Thyroid gland (tissue), 4 donors: ENCODE results near the gene FAHD2A. TPM values are rescaled to one million over a fixed set of nuclear protein-coding genes. Genes with fewer than 3 reads are reported as not detected.
"Not testable (repeated sequence)": the region's sequence is repeated elsewhere in the genome, so short reads cannot be mapped to it uniquely, and the experiment has no call there.

Experiments used
- DNase-seq, 2 donors: peaks; one replicate each; pipeline ENCODE4 v3.0.0-alpha.2; 2019
- H3K27ac ChIP-seq, 3 donors: fragments of 200-600 bp; sonication (generic); 1 replicate in 2 of 3; 2 replicates in 1 of 3; pipeline ENCODE4 v1.5.1; 2016 to 2019; ENCODE audit warnings: mild to moderate bottlenecking in 1 of 3, moderate library complexity in 1 of 3
- H3K27me3 ChIP-seq: fragments of 200-600 bp; sonication (generic); one replicate; pipeline ENCODE4 v1.5.1; 2019
- H3K36me3 ChIP-seq, 2 donors: fragments of 200-600 bp; sonication (generic); one replicate each; pipeline ENCODE4 v1.5.1; 2016 to 2019
- H3K4me1 ChIP-seq, 2 donors: fragments of 200-600 bp; sonication (generic); one replicate each; pipeline ENCODE4 v1.5.1; 2017 to 2019
- H3K4me3 ChIP-seq, 3 donors: fragments of 200-600 bp; sonication (generic); replicated peaks in 1 of 3; 1 replicate in 2 of 3; 2 replicates in 1 of 3; pipeline ENCODE4 v1.5.1; 2016; ENCODE audit warnings: mild to moderate bottlenecking in 1 of 3
- H3K9me3 ChIP-seq: fragments of 200-600 bp; sonication (generic); one replicate; pipeline ENCODE4 v1.5.1; 2017
- WGBS, 2 donors: methylation state at CpG; one replicate each; pipeline ENCODE4 v1.1.5; 2017; 5-methylcytosine and 5-hydroxymethylcytosine counted together
- intact Hi-C: fragments of 100-400 bp; cut with DNase I; formaldehyde crosslinking; loops from one replicate; pipeline ENCODE4 v1.15.1; 2023
- small RNA-seq: library from RNA; depleted of rRNA; stranded (forward); fragments of <200 nt; gene quantifications from one replicate; pipeline ENCODE3, GENCODE V24; 2016
- total RNA-seq, 4 donors: library from RNA; depleted of rRNA; stranded (reverse); fragments of >200 nt; gene quantifications; one replicate each; pipeline ENCODE4 v1.2.3, GENCODE V29; 2016

Gene FAHD2A
- total RNA-seq, 4 donors from 2014 or later: 39.2 to 90.2 (median 59.3) TPM

- not testable (repeated sequence) for DNase-seq
- WGBS, 2 donors: no CpG with 5 or more reads among the region's 2 CpGs
Measured at GRCh38 chr2:95445317-95445716, 42.8 kb downstream of the FAHD2A start.

GRCh38 chr2:95463292-95463691 is 60.8 kb downstream of the FAHD2A start:
- H3K27ac ChIP-seq, H3K4me3 ChIP-seq, DNase-seq, H3K9me3 ChIP-seq, H3K4me1 ChIP-seq, H3K36me3 ChIP-seq, intact Hi-C loops, H3K27me3 ChIP-seq: not testable (repeated sequence)
- WGBS, 2 donors: no CpG with 5 or more reads among the region's 3 CpGs

More at GRCh38 chr2:95445317-95445716, 42.8 kb downstream of the FAHD2A start:
- intact Hi-C loops, H3K27ac ChIP-seq, H3K4me3 ChIP-seq, H3K36me3 ChIP-seq, H3K27me3 ChIP-seq, H3K9me3 ChIP-seq, H3K4me1 ChIP-seq: not testable (repeated sequence)

Small RNA genes within 50 kb of the gene (small RNA-seq; reads per million reads assigned to genes)
- gene AC133104.2: not detected

Other genes with a start within 250 kb of the FAHD2A start
- gene ZNF514, start 242.9 kb upstream of the FAHD2A start, total RNA-seq: 10 to 100 TPM; 23.5 to 28.5 (median 25.6) TPM
- gene ZNF2, start 236.9 kb upstream of the FAHD2A start, total RNA-seq: 1 to 10 TPM; 5.0 to 7.5 (median 5.7) TPM
- gene ZNF892, start 195.2 kb upstream of the FAHD2A start, total RNA-seq: 10 to 100 TPM in 2 of 4 donors, 1 to 10 TPM in 2; 6.7 to 10.5 (median 9.9) TPM
- 10 to 100 TPM; 16.7 to 24.3 (median 22.0) TPM for gene PROM2, start 128.3 kb upstream of the FAHD2A start, total RNA-seq
- 10 to 100 TPM; 37.1 to 66.5 (median 51.1) TPM for gene KCNIP3, start 105.4 kb upstream of the FAHD2A start, total RNA-seq
- not detected for gene TRIM43B, start 82.0 kb downstream of the FAHD2A start, total RNA-seq
- gene TRIM43, start 189.3 kb downstream of the FAHD2A start, total RNA-seq: not detected